Activated T-cell treated with anti-CD3 and anti-CD28 coated beads, Interleukin-2, amount 50 U/mL, for 24 hours (primary cell): ENCODE results near the gene CDH22.

Experiments used
- DNase-seq: peaks from one replicate; pipeline ENCODE4 v3.0.0-alpha.2; 2020
- H3K27ac Mint-ChIP-seq: 2 replicates; pipeline ENCODE4 v1.8.0; 2020; ENCODE audit warnings: mild to moderate bottlenecking, mixed read lengths
- H3K27me3 Mint-ChIP-seq: 2 replicates; pipeline ENCODE4 v1.8.0; 2020; ENCODE audit warnings: mixed read lengths
- H3K36me3 Mint-ChIP-seq: 2 replicates; pipeline ENCODE4 v1.8.0; 2020; ENCODE audit warnings: low read depth, mixed read lengths
- H3K4me1 Mint-ChIP-seq: 2 replicates; pipeline ENCODE4 v1.8.0; 2020; ENCODE audit warnings: low read depth, mixed read lengths
- H3K4me3 Mint-ChIP-seq: 2 replicates; pipeline ENCODE4 v1.8.0; 2020; ENCODE audit warnings: mild to moderate bottlenecking, moderate library complexity, mixed read lengths
- H3K9me3 Mint-ChIP-seq: 2 replicates; pipeline ENCODE4 v1.8.0; 2020; ENCODE audit warnings: mixed read lengths

CDH22 gene

GRCh38 chr20:46333161-46333991 lies 25.1 kb upstream of the CDH22 start:
- Mint-ChIP-seq H3K27me3 (peaks cover 62% of the 10 kb centered on the region), H3K4me3 (no peak overlapping the region), H3K9me3 (no peaks in the 10 kb centered on the region)

GRCh38 chr20:46332373-46333160 lies 24.3 kb upstream of the CDH22 start:
- Mint-ChIP-seq H3K27me3 (peaks cover 57% of the 10 kb centered on the region), H3K4me1 (no peaks in the 10 kb centered on the region), H3K4me3 (no peak overlapping the region), H3K9me3 (no peaks in the 10 kb centered on the region), H3K27ac (no peak overlapping the region), H3K36me3 (no peaks in the 10 kb centered on the region)
- DNase-seq = no peak

More at GRCh38 chr20:46333161-46333991, 25.1 kb upstream of the CDH22 start:
- Mint-ChIP-seq H3K4me1 (no peaks in the 10 kb centered on the region), H3K27ac (no peak overlapping the region), H3K36me3 (no peaks in the 10 kb centered on the region)
- no peak for DNase-seq

GRCh38 chr20:46331611-46332361 lies 23.5 kb upstream of the CDH22 start:
- H3K27ac Mint-ChIP-seq = no peak overlapping the region
- H3K9me3 Mint-ChIP-seq = no peaks in the 10 kb centered on the region
- H3K36me3 Mint-ChIP-seq = no peaks in the 10 kb centered on the region
- H3K27me3 Mint-ChIP-seq = peaks cover 52% of the 10 kb centered on the region
- H3K4me3 Mint-ChIP-seq = no peak overlapping the region
- H3K4me1 Mint-ChIP-seq = no peaks in the 10 kb centered on the region
- no peak for DNase-seq

- Mint-ChIP-seq H3K9me3 (no peaks in the 10 kb centered on the region), H3K27me3 (peaks cover 45% of the 10 kb centered on the region), H3K27ac (no peak overlapping the region), H3K4me3 (no peak overlapping the region), H3K4me1 (no peaks in the 10 kb centered on the region), H3K36me3 (no peaks in the 10 kb centered on the region)
- no peak for DNase-seq
These were observed 22.6 kb upstream of the CDH22 start for GRCh38 chr20:46330831-46331371.

GRCh38 chr20:46330072-46330763 lies 21.9 kb upstream of the CDH22 start:
- H3K27ac Mint-ChIP-seq = no peak overlapping the region
- no peak overlapping the region for H3K4me3 Mint-ChIP-seq
- DNase-seq = no peak
- H3K9me3 Mint-ChIP-seq = no peaks in the 10 kb centered on the region
- no peaks in the 10 kb centered on the region for H3K4me1 Mint-ChIP-seq
- H3K27me3 Mint-ChIP-seq = peaks cover 40% of the 10 kb centered on the region
- H3K36me3 Mint-ChIP-seq = no peaks in the 10 kb centered on the region

- Mint-ChIP-seq H3K36me3 (no peaks in the 10 kb centered on the region), H3K4me1 (no peaks in the 10 kb centered on the region), H3K27me3 (peaks cover 26% of the 10 kb centered on the region), H3K27ac (no peak overlapping the region), H3K4me3 (no peak overlapping the region), H3K9me3 (no peaks in the 10 kb centered on the region)
- DNase-seq = no peak
These were observed 20.0 kb upstream of the CDH22 start for GRCh38 chr20:46328200-46328882.

- no peak for DNase-seq
- no peak overlapping the region for H3K27ac Mint-ChIP-seq
- H3K27me3 Mint-ChIP-seq = peaks cover 26% of the 10 kb centered on the region
- H3K9me3 Mint-ChIP-seq = no peaks in the 10 kb centered on the region
- no peaks in the 10 kb centered on the region for H3K4me1 Mint-ChIP-seq
- no peak overlapping the region for H3K4me3 Mint-ChIP-seq
- H3K36me3 Mint-ChIP-seq = no peaks in the 10 kb centered on the region
These were observed 19.3 kb upstream of the CDH22 start for GRCh38 chr20:46327557-46327956.

GRCh38 chr20:46325789-46326188 lies 17.5 kb upstream of the CDH22 start:
- Mint-ChIP-seq H3K9me3 (no peaks in the 10 kb centered on the region), H3K4me3 (no peak overlapping the region)

GRCh38 chr20:46324960-46325703 lies 16.8 kb upstream of the CDH22 start:
- peaks cover 16% of the 10 kb centered on the region for H3K27me3 Mint-ChIP-seq
- no peaks in the 10 kb centered on the region for H3K9me3 Mint-ChIP-seq
- H3K36me3 Mint-ChIP-seq = no peaks in the 10 kb centered on the region
- no peak overlapping the region for H3K27ac Mint-ChIP-seq
- no peak for DNase-seq
- H3K4me1 Mint-ChIP-seq = no peaks in the 10 kb centered on the region
- no peak overlapping the region for H3K4me3 Mint-ChIP-seq

More at GRCh38 chr20:46325789-46326188, 17.5 kb upstream of the CDH22 start:
- peaks cover 19% of the 10 kb centered on the region for H3K27me3 Mint-ChIP-seq
- H3K27ac Mint-ChIP-seq = no peak overlapping the region
- DNase-seq = no peak
- no peaks in the 10 kb centered on the region for H3K4me1 Mint-ChIP-seq
- no peaks in the 10 kb centered on the region for H3K36me3 Mint-ChIP-seq

GRCh38 chr20:46324379-46324778 lies 16.1 kb upstream of the CDH22 start:
- no peak overlapping the region for H3K4me3 Mint-ChIP-seq
- H3K27me3 Mint-ChIP-seq = peaks cover 11% of the 10 kb centered on the region
- no peak for DNase-seq
- no peaks in the 10 kb centered on the region for H3K36me3 Mint-ChIP-seq
- H3K9me3 Mint-ChIP-seq = no peaks in the 10 kb centered on the region
- H3K4me1 Mint-ChIP-seq = no peaks in the 10 kb centered on the region
- H3K27ac Mint-ChIP-seq = no peak overlapping the region

GRCh38 chr20:46323557-46323956 lies 15.3 kb upstream of the CDH22 start:
- Mint-ChIP-seq H3K27ac (no peak overlapping the region), H3K27me3 (peaks cover 11% of the 10 kb centered on the region), H3K4me3 (no peak overlapping the region), H3K9me3 (no peaks in the 10 kb centered on the region), H3K4me1 (no peaks in the 10 kb centered on the region), H3K36me3 (no peaks in the 10 kb centered on the region)
- DNase-seq = no peak

GRCh38 chr20:46322641-46323040 lies 14.3 kb upstream of the CDH22 start:
- no peaks in the 10 kb centered on the region for H3K4me1 Mint-ChIP-seq
- no peak for DNase-seq
- H3K27ac Mint-ChIP-seq = no peak overlapping the region
- peaks cover 15% of the 10 kb centered on the region for H3K27me3 Mint-ChIP-seq
- no peak overlapping the region for H3K4me3 Mint-ChIP-seq
- no peaks in the 10 kb centered on the region for H3K9me3 Mint-ChIP-seq
- no peaks in the 10 kb centered on the region for H3K36me3 Mint-ChIP-seq

GRCh38 chr20:46317685-46318177 lies 9.4 kb upstream of the CDH22 start:
- no peak for DNase-seq
- no peaks in the 10 kb centered on the region for H3K4me1 Mint-ChIP-seq
- no peak overlapping the region for H3K4me3 Mint-ChIP-seq
- H3K27ac Mint-ChIP-seq = no peak overlapping the region
- H3K9me3 Mint-ChIP-seq = no peaks in the 10 kb centered on the region
- H3K27me3 Mint-ChIP-seq = peaks cover 62% of the 10 kb centered on the region
- H3K36me3 Mint-ChIP-seq = no peaks in the 10 kb centered on the region
